SK-N-SH treated with all-trans-retinoic acid at 6 μM for 48 hours (cell line): ENCODE measurements around the gene CTNND2.

Experiments
- ATAC-seq: fragments of 200-7000 bp; cut with Tn5 transposase; 3 replicates; pipeline ENCODE4 v1.9.1; 2020; ENCODE audit warnings: mild to moderate bottlenecking, moderate library complexity
- ARNTL ChIP-seq: fragments of 450-650 bp; formaldehyde crosslinking; IDR thresholded peaks from 2 replicates; pipeline ENCODE4 v1.5.0; 2020; ENCODE audit warnings: low read depth, mild to moderate bottlenecking, moderate library complexity, borderline replicate concordance
- BACH2 ChIP-seq: fragments of 250-450 bp; sonication (Bioruptor Pico); IDR thresholded peaks from 2 replicates; pipeline ENCODE4 v1.9.0; 2021; ENCODE audit warnings: mild to moderate bottlenecking, borderline replicate concordance
- CREB5 ChIP-seq: fragments of 250-450 bp; sonication (Bioruptor Pico); IDR thresholded peaks from 2 replicates; pipeline ENCODE4 v1.5.1; 2020; ENCODE audit warnings: low read depth, mild to moderate bottlenecking, moderate library complexity
- CSRNP3 ChIP-seq: fragments of 250-450 bp; sonication (Bioruptor Pico); IDR thresholded peaks from 2 replicates; pipeline ENCODE4 v1.5.1; 2021; ENCODE audit warnings: mild to moderate bottlenecking, moderate library complexity
- ESRRG ChIP-seq: fragments of 250-450 bp; sonication (Bioruptor Pico); IDR thresholded peaks from 2 replicates; pipeline ENCODE4 v1.6.1; 2021; ENCODE audit warnings: mild to moderate bottlenecking
- GLIS3 ChIP-seq: fragments of 250-450 bp; sonication (Bioruptor Pico); IDR thresholded peaks from 2 replicates; pipeline ENCODE4 v1.5.0; 2020; ENCODE audit warnings: mild to moderate bottlenecking, moderate library complexity
- OSR1 ChIP-seq: fragments of 250-450 bp; sonication (Bioruptor Pico); IDR thresholded peaks from 2 replicates; pipeline ENCODE4 v1.8.0; 2022; ENCODE audit warnings: moderate library complexity, mild to moderate bottlenecking, inconsistent platforms
- PATZ1 ChIP-seq: fragments of 250-450 bp; sonication (Bioruptor Pico); IDR thresholded peaks from 2 replicates; pipeline ENCODE4 v1.8.0; 2020; ENCODE audit warnings: mild to moderate bottlenecking, moderate library complexity, borderline replicate concordance
- POU6F1 ChIP-seq: fragments of 250-450 bp; sonication (Bioruptor Pico); IDR thresholded peaks from 2 replicates; pipeline ENCODE4 v1.8.0; 2021; ENCODE audit warnings: low read depth, mild to moderate bottlenecking, moderate library complexity, borderline replicate concordance
- PPARA ChIP-seq: fragments of 250-450 bp; sonication (Bioruptor Pico); IDR thresholded peaks from 2 replicates; pipeline ENCODE4 v1.5.0; 2020; ENCODE audit warnings: mild to moderate bottlenecking, borderline replicate concordance
- RARB ChIP-seq: fragments of 250-450 bp; sonication (Bioruptor Pico); IDR thresholded peaks from 2 replicates; pipeline ENCODE4 v1.8.0; 2021; ENCODE audit warnings: mild to moderate bottlenecking, moderate library complexity
- SNAI2 ChIP-seq: fragments of 250-450 bp; sonication (Bioruptor Pico); IDR thresholded peaks from 2 replicates; pipeline ENCODE4 v1.5.0; 2020; ENCODE audit warnings: mild to moderate bottlenecking, moderate library complexity
- TCF4 ChIP-seq: fragments of 250-450 bp; sonication (Bioruptor Pico); IDR thresholded peaks from 2 replicates; pipeline ENCODE4 v1.8.0; 2021; ENCODE audit warnings: mild to moderate bottlenecking, moderate library complexity, borderline replicate concordance
- TOX ChIP-seq: fragments of 250-450 bp; sonication (Bioruptor Pico); IDR thresholded peaks from 2 replicates; pipeline ENCODE4 v1.8.0; 2021; ENCODE audit warnings: mild to moderate bottlenecking, moderate library complexity, borderline replicate concordance
- ZC3H10 ChIP-seq: fragments of 250-450 bp; sonication (Bioruptor Pico); IDR thresholded peaks from 2 replicates; pipeline ENCODE4 v1.5.1; 2021; ENCODE audit warnings: mild to moderate bottlenecking, moderate library complexity
- ZFP3 ChIP-seq: fragments of 250-450 bp; sonication (Bioruptor Pico); IDR thresholded peaks from 2 replicates; pipeline ENCODE4 v1.5.0; 2020; ENCODE audit warnings: mild to moderate bottlenecking, moderate library complexity
- ZFP30 ChIP-seq: fragments of 450-650 bp; formaldehyde crosslinking; IDR thresholded peaks from 2 replicates; pipeline ENCODE4 v1.5.0; 2022; ENCODE audit warnings: mild to moderate bottlenecking, moderate library complexity
- ZNF565 ChIP-seq: fragments of 450-650 bp; formaldehyde crosslinking; conservative IDR thresholded peaks from 2 replicates; pipeline ENCODE4 v1.5.0; 2020; ENCODE audit warnings: low read depth, mild to moderate bottlenecking, moderate library complexity
- ZNF70 ChIP-seq: fragments of 450-650 bp; formaldehyde crosslinking; IDR thresholded peaks from 2 replicates; pipeline ENCODE4 v1.5.0; 2020; ENCODE audit warnings: mild to moderate bottlenecking, moderate library complexity
- ZNF8 ChIP-seq: fragments of 450-650 bp; formaldehyde crosslinking; IDR thresholded peaks from 2 replicates; pipeline ENCODE4 v1.5.0; 2020; ENCODE audit warnings: mild to moderate bottlenecking, moderate library complexity

CTNND2 gene

GRCh38 chr5:11687498-11687897, 216.7 kb downstream of the CTNND2 start:
- ATAC-seq: no peak
- TF ChIP-seq OSR1 (CRISPR knock-in tag) (no peak), ZNF70 (CRISPR knock-in tag) (no peak), CREB5 (CRISPR knock-in tag) (no peak), RARB (CRISPR knock-in tag) (no peak), ESRRG (CRISPR knock-in tag) (no peak)

GRCh38 chr5:11684607-11685006, 219.6 kb downstream of the CTNND2 start:
- no peak for ATAC-seq
- TF ChIP-seq RARB (CRISPR knock-in tag) (no peak), ZFP30 (no peak), TCF4 (CRISPR knock-in tag) (no peak), CSRNP3 (CRISPR knock-in tag) (no peak)

- TF ChIP-seq ZNF70 (CRISPR knock-in tag) (no peak), POU6F1 (no peak), OSR1 (CRISPR knock-in tag) (no peak), ZNF565 (CRISPR knock-in tag) (no peak), ZNF8 (CRISPR knock-in tag) (no peak), ZC3H10 (CRISPR knock-in tag) (no peak), CSRNP3 (CRISPR knock-in tag) (no peak), TOX (CRISPR knock-in tag) (no peak), PATZ1 (no peak), PPARA (CRISPR knock-in tag) (no peak), SNAI2 (no peak), CREB5 (CRISPR knock-in tag) (no peak), GLIS3 (CRISPR knock-in tag) (no peak)
- TF ChIP-seq, all 23 proteins: peak for 0
- ATAC-seq: no peak
These were observed 220.6 kb downstream of the CTNND2 start for GRCh38 chr5:11683666-11684065.

GRCh38 chr5:11681796-11682195, 222.4 kb downstream of the CTNND2 start:
- ATAC-seq: no peak
- no peak for TF ChIP-seq BACH2 (CRISPR knock-in tag)
- TF ChIP-seq ESRRG (CRISPR knock-in tag): no peak

- no peak for ATAC-seq
- TF ChIP-seq POU6F1 (no peak), GLIS3 (CRISPR knock-in tag) (no peak), PATZ1 (no peak), BACH2 (CRISPR knock-in tag) (no peak), TCF4 (CRISPR knock-in tag) (no peak), ARNTL (CRISPR knock-in tag) (no peak), ZNF565 (CRISPR knock-in tag) (no peak), SNAI2 (no peak), ZFP3 (CRISPR knock-in tag) (no peak), RARB (CRISPR knock-in tag) (no peak), ZFP30 (no peak)
These were observed 224.6 kb downstream of the CTNND2 start for GRCh38 chr5:11679676-11680075.
